HCEC 1CT (cell line): Measurements from ENCODE around the gene SLC22A9.

Source experiments
- DNase-seq: peaks from one replicate; pipeline ENCODE4 v3.0.0-alpha.2; 2017

SLC22A9 gene

GRCh38 chr11:63445720-63446119 is 76.1 kb downstream of the SLC22A9 start:
- peak; percentile 12 for DNase-seq

GRCh38 chr11:63448646-63449045 is 79.1 kb downstream of the SLC22A9 start:
- DNase-seq: no peak

GRCh38 chr11:63459586-63459985 is 90.0 kb downstream of the SLC22A9 start:
- no peak for DNase-seq
